Airway epithelial cell (primary cell): ENCODE data around the gene PTCH1. TPM values are rescaled to one million over a fixed set of nuclear protein-coding genes. Genes with fewer than 3 reads are reported as not detected.

Experiments used
- total RNA-seq: library from RNA; depleted of rRNA; stranded (reverse); fragments of >200 nt; gene quantifications from 2 replicates; pipeline ENCODE4 v1.2.3, GENCODE V29; 2015

PTCH1 gene
- total RNA-seq: 1.3 and 2.1 TPM in 2 replicates

GRCh38 chr9:95516734-95517558 lies at the start of gene PTCH1:
TSS of gene PTCH1 (minus strand) at chr9:95516971.

Other genes with a start within 250 kb of the PTCH1 start
- gene FANCC, start 199.3 kb downstream of the PTCH1 start, total RNA-seq: 2.6 and 3.6 TPM in 2 replicates